KMS-11 (cell line): ENCODE data around the gene YIPF3.

Experiments used
- H2AFZ ChIP-seq: fragments of 200-600 bp; sonication (generic); 2 replicates; pipeline ENCODE4 v1.6.1; 2016; ENCODE audit warnings: antibody characterized with exemption, mixed run types, low read depth
- H3K27ac ChIP-seq: fragments of 200-600 bp; sonication (generic); 2 replicates; pipeline ENCODE4 v1.6.1; 2016; ENCODE audit warnings: mild to moderate bottlenecking, mixed run types
- H3K27me3 ChIP-seq: fragments of 200-600 bp; sonication (generic); 2 replicates; pipeline ENCODE4 v1.6.1; 2017; ENCODE audit warnings: mild to moderate bottlenecking, low read depth, mixed run types, moderate library complexity; ENCODE audit not compliant: insufficient read depth
- H3K36me3 ChIP-seq: fragments of 200-600 bp; sonication (generic); 2 replicates; pipeline ENCODE4 v1.6.1; 2017; ENCODE audit warnings: mild to moderate bottlenecking, mixed run types; ENCODE audit not compliant: insufficient read depth
- H3K4me1 ChIP-seq: fragments of 200-600 bp; sonication (generic); 2 replicates; pipeline ENCODE4 v1.6.1; 2016; ENCODE audit warnings: mild to moderate bottlenecking, low read depth, mixed run types; ENCODE audit not compliant: poor library complexity, severe bottlenecking
- H3K4me2 ChIP-seq: fragments of 200-600 bp; sonication (generic); 2 replicates; pipeline ENCODE4 v1.7.0; 2016; ENCODE audit warnings: mild to moderate bottlenecking, mixed run types
- H3K4me3 ChIP-seq: fragments of 200-600 bp; sonication (generic); IDR thresholded peaks from 2 replicates; pipeline ENCODE4 v1.6.1; 2017; ENCODE audit warnings: low read depth, low read length, mixed read lengths; ENCODE audit not compliant: insufficient read depth
- H3K79me2 ChIP-seq: fragments of 200-600 bp; sonication (generic); 2 replicates; pipeline ENCODE4 v1.6.1; 2016; ENCODE audit warnings: low read depth, mixed run types; ENCODE audit not compliant: insufficient read depth
- H3K9ac ChIP-seq: fragments of 200-600 bp; sonication (generic); 2 replicates; pipeline ENCODE4 v1.6.1; 2016; ENCODE audit warnings: mild to moderate bottlenecking, mixed run types
- H4K20me1 ChIP-seq: fragments of 200-600 bp; sonication (generic); 2 replicates; pipeline ENCODE4 v1.6.1; 2016; ENCODE audit warnings: mild to moderate bottlenecking, mixed run types; ENCODE audit not compliant: insufficient read depth
- TF ChIP-seq, protein P1 (sequence below): fragments of 200-600 bp; sonication (generic); conservative IDR thresholded peaks from 2 replicates; pipeline ENCODE4 v1.6.1; 2017; ENCODE audit warnings: low read depth, mild to moderate bottlenecking, antibody characterized with exemption, low read length, moderate library complexity, mixed read lengths

Gene YIPF3

DNA sequence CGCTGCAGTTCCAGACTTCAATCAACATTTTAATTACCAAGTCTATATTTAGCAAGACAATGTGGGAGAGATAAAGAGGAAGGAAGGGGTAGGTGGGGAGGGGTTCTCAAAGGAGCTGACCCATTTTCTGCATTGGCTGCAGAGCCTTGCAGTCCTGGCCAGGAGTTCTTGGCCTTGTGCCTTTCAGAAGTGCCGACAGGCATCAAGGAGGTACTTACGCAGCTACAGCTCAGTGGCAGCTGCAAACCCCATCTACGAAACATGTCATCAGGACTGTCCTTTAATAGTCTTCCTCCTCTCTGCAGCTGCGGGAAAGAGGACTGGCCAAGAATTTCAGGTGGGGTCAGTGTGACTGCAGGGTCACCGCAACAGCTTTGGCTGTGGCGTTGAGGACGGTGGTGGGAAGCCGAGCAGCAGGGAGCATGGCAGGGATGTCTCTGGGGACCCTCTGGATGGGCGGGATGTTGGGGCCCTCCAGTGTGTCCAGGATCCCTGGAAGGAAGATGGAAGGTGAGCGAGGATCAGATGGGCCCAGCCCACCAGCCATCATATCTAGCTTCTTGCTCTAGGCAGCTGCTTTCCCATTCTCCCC, 4.8 kb downstream of the YIPF3 start:
- Histone ChIP-seq H3K4me3 (no peak overlapping the region), H3K79me2 (peaks cover 13% of the 10 kb centered on the region; the same call in 1 of the 2 replicates)

DNA sequence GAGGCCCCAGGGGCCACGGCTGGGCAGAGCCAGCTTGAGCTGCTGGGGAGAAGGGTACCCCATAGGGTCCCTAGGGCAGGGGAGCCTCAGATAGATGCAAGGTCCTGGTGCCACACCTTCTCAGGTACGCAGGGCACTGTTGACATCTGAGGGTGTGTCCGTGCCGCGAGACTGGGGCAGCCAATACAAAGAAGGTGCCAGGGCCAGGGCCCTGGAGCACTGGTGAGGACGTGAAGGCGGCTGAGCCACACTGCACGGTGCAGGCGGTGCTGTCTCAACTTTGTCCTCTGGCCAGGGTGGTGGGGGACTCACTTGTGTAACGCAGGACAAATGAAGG, 5.9 kb downstream of the YIPF3 start:
- peaks cover 14% of the 10 kb centered on the region for H3K4me1 ChIP-seq
- no peak overlapping the region for H3K4me2 ChIP-seq
- no peak overlapping the region for H3K9ac ChIP-seq
- peaks cover 5% of the 10 kb centered on the region; the same call in 1 of the 2 replicates for H3K79me2 ChIP-seq
- TF ChIP-seq, protein P1, sequence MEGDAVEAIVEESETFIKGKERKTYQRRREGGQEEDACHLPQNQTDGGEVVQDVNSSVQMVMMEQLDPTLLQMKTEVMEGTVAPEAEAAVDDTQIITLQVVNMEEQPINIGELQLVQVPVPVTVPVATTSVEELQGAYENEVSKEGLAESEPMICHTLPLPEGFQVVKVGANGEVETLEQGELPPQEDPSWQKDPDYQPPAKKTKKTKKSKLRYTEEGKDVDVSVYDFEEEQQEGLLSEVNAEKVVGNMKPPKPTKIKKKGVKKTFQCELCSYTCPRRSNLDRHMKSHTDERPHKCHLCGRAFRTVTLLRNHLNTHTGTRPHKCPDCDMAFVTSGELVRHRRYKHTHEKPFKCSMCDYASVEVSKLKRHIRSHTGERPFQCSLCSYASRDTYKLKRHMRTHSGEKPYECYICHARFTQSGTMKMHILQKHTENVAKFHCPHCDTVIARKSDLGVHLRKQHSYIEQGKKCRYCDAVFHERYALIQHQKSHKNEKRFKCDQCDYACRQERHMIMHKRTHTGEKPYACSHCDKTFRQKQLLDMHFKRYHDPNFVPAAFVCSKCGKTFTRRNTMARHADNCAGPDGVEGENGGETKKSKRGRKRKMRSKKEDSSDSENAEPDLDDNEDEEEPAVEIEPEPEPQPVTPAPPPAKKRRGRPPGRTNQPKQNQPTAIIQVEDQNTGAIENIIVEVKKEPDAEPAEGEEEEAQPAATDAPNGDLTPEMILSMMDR = no peak
- no peak overlapping the region for H3K4me3 ChIP-seq
- peaks cover 10% of the 10 kb centered on the region; the same call in 1 of the 2 replicates for H3K27me3 ChIP-seq
- no peaks in the 10 kb centered on the region for H3K36me3 ChIP-seq
- H2AFZ ChIP-seq = no peak overlapping the region
- H4K20me1 ChIP-seq = no peaks in the 10 kb centered on the region
- H3K27ac ChIP-seq = no peak overlapping the region

More for the DNA sequence above, 4.8 kb downstream of the YIPF3 start:
- H4K20me1 ChIP-seq = no peaks in the 10 kb centered on the region
- no peak overlapping the region for H3K4me2 ChIP-seq
- no peak overlapping the region for H3K9ac ChIP-seq
- peaks cover 10% of the 10 kb centered on the region; the same call in 1 of the 2 replicates for H3K27me3 ChIP-seq
- H3K27ac ChIP-seq = no peak overlapping the region
- TF ChIP-seq, protein P1 = no peak
- no peaks in the 10 kb centered on the region for H3K36me3 ChIP-seq
- H3K4me1 ChIP-seq = peaks cover 11% of the 10 kb centered on the region
- H2AFZ ChIP-seq = no peak overlapping the region

DNA sequence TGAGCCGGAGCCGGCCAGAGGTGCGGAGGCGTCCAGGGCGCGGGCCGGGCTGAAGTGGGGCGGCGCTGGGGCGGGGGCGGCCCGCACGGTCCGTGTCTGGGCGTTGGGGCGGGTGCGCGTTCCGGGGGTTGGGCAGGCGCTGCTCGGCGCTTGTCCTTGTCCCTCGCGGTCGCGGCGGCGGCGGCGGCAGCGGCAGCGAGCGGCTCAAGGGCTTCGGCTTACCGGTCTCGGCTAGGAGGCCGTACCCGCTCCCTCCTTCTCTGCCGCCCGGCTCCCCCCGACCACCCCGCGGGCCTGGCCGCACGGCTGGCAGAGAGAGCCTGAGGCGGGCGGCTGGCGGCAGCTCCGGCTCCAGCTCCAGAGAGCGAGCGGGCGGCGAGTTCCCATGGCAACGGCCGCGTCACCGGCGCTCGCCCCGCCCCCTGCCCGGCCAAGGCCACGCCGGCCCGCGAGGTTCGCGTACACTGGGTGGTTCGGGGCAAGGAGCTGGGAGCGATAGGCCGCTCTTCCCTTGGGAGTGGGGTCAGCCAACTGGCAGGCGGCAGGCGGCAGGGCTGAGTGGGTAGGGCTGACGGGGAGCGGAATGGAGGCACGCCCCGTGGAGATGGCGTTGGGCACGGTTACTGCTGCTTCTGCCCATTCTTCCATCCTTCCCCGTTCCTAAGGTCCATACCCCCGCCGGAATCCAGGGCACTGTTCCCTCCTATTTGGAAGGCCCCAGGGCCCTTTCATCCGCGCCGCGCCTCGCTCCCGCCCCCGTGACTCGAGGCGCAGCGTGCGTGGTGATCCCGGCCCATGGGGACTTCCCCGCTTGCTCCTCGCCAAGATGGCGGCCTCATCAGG, 6.5 kb downstream of the YIPF3 start, which contains the start of gene LRRC73:
Gene LRRC73 (minus strand): TSS at position 363 of the 843 bp plus-strand sequence. CDS start 561 bp downstream, outside the sequence.
- Histone ChIP-seq H3K4me3 (no peak within 1 kb of the TSS), H3K27ac (no peak within 1 kb of the TSS), H3K9ac (no peak within 1 kb of the TSS), H3K27me3 (peaks cover 10% of the 10 kb centered on the region; the same call in 1 of the 2 replicates), H4K20me1 (no peaks in the 10 kb centered on the region), H2AFZ (peak within 1 kb of the TSS; percentile 52), H3K4me1 (peaks cover 11% of the 10 kb centered on the region), H3K4me2 (peak within 1 kb of the TSS; percentile 57), H3K79me2 (no peaks in the 10 kb centered on the region), H3K36me3 (no peaks in the 10 kb centered on the region)
- TF ChIP-seq, protein P1 = no peak

DNA sequence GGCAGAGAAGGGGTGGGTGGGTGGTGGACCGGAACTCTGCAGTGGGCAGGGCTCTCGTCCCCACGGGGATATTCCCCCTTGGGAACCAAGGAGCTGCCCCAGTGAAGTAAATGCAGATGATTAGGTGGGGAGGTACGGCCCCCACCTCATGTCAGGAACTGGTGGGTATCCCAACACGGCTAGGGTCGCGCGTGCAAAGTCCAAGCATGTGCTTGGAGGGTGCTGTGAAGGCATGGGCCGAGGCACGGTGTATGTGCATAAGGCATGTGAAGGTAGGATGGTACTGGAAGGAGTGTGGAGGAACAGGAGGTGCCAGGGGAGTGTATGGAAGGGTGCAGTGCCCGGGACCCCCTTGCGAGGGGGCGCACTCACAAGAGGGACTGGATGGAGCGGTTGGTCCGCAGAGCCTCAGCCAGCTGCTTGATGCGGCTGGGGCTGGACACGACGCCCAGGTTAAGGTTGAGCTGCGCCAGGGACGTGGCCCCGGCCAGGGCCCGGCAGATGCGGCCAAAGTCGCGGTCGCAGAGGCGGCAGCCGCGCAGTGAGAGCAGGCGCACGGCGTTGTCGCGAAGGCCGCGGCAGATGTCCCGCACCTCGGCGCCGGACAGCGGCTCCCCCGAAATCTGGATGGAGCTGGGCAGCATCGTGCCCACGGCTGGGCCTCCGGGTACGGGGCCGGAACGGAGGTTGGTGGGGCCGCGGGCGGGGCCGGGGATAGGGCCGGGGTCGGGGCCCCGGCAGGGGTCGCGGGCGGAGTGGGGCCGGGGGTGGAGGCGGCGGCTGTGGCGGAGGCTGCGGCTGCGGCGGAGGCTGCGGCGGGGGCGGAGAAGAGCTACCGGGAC, 7.4 kb downstream of the YIPF3 start:
- Histone ChIP-seq H2AFZ (peak overlapping the region; percentile 52; the same call in 1 of the 2 replicates), H3K4me3 (no peak overlapping the region), H3K36me3 (no peaks in the 10 kb centered on the region), H4K20me1 (no peaks in the 10 kb centered on the region), H3K9ac (no peak overlapping the region), H3K27me3 (peaks cover 10% of the 10 kb centered on the region; the same call in 1 of the 2 replicates), H3K4me2 (peak overlapping the region; percentile 57), H3K4me1 (peaks cover 11% of the 10 kb centered on the region), H3K79me2 (no peaks in the 10 kb centered on the region), H3K27ac (no peak overlapping the region)
- TF ChIP-seq, protein P1 = no peak
